OCI-LY7 (cell line): Measurements from ENCODE around the gene CBX2. TPM values are rescaled to one million over a fixed set of nuclear protein-coding genes. Genes with fewer than 3 reads are reported as not detected.

Source experiments
- BruUV-seq: library from RNA; stranded (reverse); fragments of 400-500 nt; replicated peaks from 2 replicates; lab custom pipeline; 2021; lab: Mats Ljungman, UMichigan
- CTCF ChIA-PET: fragments of 300-600 bp; sonication (Branson Sonifier 250); formaldehyde crosslinking; loops from one replicate; lab custom pipeline; 2022; ENCODE audit warnings: antibody characterized with exemption; ENCODE audit not compliant: unreplicated experiment; lab: Charles Lee
- POLR2A ChIA-PET: fragments of 300-600 bp; sonication (Branson Sonifier 250); formaldehyde crosslinking; loops from one replicate; lab custom pipeline; 2022; ENCODE audit warnings: antibody characterized with exemption; lab: Charles Lee
- DNase-seq: peaks from one replicate; pipeline ENCODE4 v3.0.0-alpha.2; 2015; ENCODE audit warnings: low spot score
- H2AFZ ChIP-seq: fragments of 200-600 bp; sonication (generic), shearing (Covaris generic); 2 replicates; pipeline ENCODE4 v1.6.1; 2014; ENCODE audit warnings: mild to moderate bottlenecking, antibody characterized with exemption, low read length, moderate library complexity
- H3K27ac ChIP-seq: fragments of 200-600 bp; sonication (generic); 2 replicates; pipeline ENCODE4 v1.5.1; 2014; ENCODE audit warnings: mixed run types, low read depth, mild to moderate bottlenecking, moderate library complexity, low read length, inconsistent platforms; ENCODE audit not compliant: poor library complexity, severe bottlenecking
- H3K36me3 ChIP-seq: fragments of 200-600 bp; sonication (generic); 2 replicates; pipeline ENCODE4 v1.6.1; 2014; ENCODE audit warnings: mild to moderate bottlenecking, antibody characterized with exemption, low read length, moderate library complexity, mixed read lengths; ENCODE audit not compliant: insufficient read depth
- H3K4me1 ChIP-seq: fragments of 200-600 bp; sonication (generic); 2 replicates; pipeline ENCODE4 v1.5.1; 2014; ENCODE audit warnings: mild to moderate bottlenecking, low read length; ENCODE audit not compliant: insufficient read depth, poor library complexity, severe bottlenecking
- H3K4me2 ChIP-seq: fragments of 200-600 bp; sonication (generic); 2 replicates; pipeline ENCODE4 v1.6.1; 2014; ENCODE audit warnings: mild to moderate bottlenecking, low read length
- H3K4me3 ChIP-seq: fragments of 200-600 bp; sonication (generic); 2 replicates; pipeline ENCODE4 v1.5.1; 2014; ENCODE audit warnings: mild to moderate bottlenecking, low read depth, low read length; ENCODE audit not compliant: poor library complexity, severe bottlenecking
- H3K79me2 ChIP-seq: fragments of 200-600 bp; sonication (generic); 2 replicates; pipeline ENCODE4 v1.6.1; 2016; ENCODE audit warnings: low read depth, mild to moderate bottlenecking, low read length, moderate library complexity, mixed read lengths; ENCODE audit not compliant: insufficient read depth
- H3K9me2 ChIP-seq: fragments of 200-600 bp; sonication (generic); 2 replicates; pipeline ENCODE4 v1.6.1; 2016; ENCODE audit warnings: mild to moderate bottlenecking, low read length, mixed read lengths; ENCODE audit not compliant: insufficient read depth
- H3K9me3 ChIP-seq: fragments of 200-600 bp; sonication (generic); 2 replicates; pipeline ENCODE4 v1.6.1; 2014; ENCODE audit warnings: mild to moderate bottlenecking, mixed run types, low read length, mixed read lengths
- H4K20me1 ChIP-seq: fragments of 200-600 bp; sonication (generic); 2 replicates; pipeline ENCODE4 v1.6.1; 2014; ENCODE audit warnings: mild to moderate bottlenecking, antibody characterized with exemption, low read length, moderate library complexity, mixed read lengths; ENCODE audit not compliant: insufficient read depth
- EZH2phosphoT487 ChIP-seq: fragments of 200-600 bp; sonication (generic); IDR thresholded peaks from 2 replicates; pipeline ENCODE4 v1.6.1; 2018; ENCODE audit warnings: low read depth, borderline replicate concordance, mild to moderate bottlenecking, mixed run types, antibody characterized with exemption, low read length, moderate library complexity, mixed read lengths
- intact Hi-C: fragments of 100-400 bp; cut with micrococcal nuclease; formaldehyde crosslinking; loops from one replicate; pipeline ENCODE4 v1.10.0; 2022; ENCODE audit not compliant: unreplicated experiment
- total RNA-seq, 2 experiments: library from RNA; depleted of rRNA in 1 of 2; stranded (reverse); fragments of >200 nt in 1 of 2; shearing (Covaris generic) in 1 of 2; gene quantifications; 2 replicates each; pipeline ENCODE4 v1.2.3, GENCODE V29; 2014 to 2022
- TF ChIP-seq, protein P1 (sequence below): fragments of 200-600 bp; sonication (generic); conservative IDR thresholded peaks from 2 replicates; pipeline ENCODE4 v1.5.1; 2014; ENCODE audit warnings: mild to moderate bottlenecking, antibody characterized with exemption, low read length, moderate library complexity, mixed read lengths

CBX2 gene
- total RNA-seq, 2 experiments from 2014 or later: 27.9 to 29.9 TPM

GRCh38 chr17:79774561-79774975 lies 3.4 kb upstream of the CBX2 start:
- peaks cover 19% of the 10 kb centered on the region for H3K4me1 ChIP-seq
- H3K4me2 ChIP-seq: no peak overlapping the region
- H3K9me3 ChIP-seq: no peaks in the 10 kb centered on the region
- no peak overlapping the region for H3K27ac ChIP-seq
- peaks cover 7% of the 10 kb centered on the region; the same call in 1 of the 2 replicates for H4K20me1 ChIP-seq
- no TSS peak for BruUV-seq
- no peaks in the 10 kb centered on the region for H3K9me2 ChIP-seq
- intact Hi-C loops: no loop called here
- H3K4me3 ChIP-seq: no peak overlapping the region
- no peak overlapping the region for H2AFZ ChIP-seq
- ChIA-PET CTCF (no interaction called here), POLR2A (no interaction called here)
- TF ChIP-seq, protein P1, sequence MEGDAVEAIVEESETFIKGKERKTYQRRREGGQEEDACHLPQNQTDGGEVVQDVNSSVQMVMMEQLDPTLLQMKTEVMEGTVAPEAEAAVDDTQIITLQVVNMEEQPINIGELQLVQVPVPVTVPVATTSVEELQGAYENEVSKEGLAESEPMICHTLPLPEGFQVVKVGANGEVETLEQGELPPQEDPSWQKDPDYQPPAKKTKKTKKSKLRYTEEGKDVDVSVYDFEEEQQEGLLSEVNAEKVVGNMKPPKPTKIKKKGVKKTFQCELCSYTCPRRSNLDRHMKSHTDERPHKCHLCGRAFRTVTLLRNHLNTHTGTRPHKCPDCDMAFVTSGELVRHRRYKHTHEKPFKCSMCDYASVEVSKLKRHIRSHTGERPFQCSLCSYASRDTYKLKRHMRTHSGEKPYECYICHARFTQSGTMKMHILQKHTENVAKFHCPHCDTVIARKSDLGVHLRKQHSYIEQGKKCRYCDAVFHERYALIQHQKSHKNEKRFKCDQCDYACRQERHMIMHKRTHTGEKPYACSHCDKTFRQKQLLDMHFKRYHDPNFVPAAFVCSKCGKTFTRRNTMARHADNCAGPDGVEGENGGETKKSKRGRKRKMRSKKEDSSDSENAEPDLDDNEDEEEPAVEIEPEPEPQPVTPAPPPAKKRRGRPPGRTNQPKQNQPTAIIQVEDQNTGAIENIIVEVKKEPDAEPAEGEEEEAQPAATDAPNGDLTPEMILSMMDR: no peak
- no peak for TF ChIP-seq EZH2phosphoT487
- H3K79me2 ChIP-seq: no peaks in the 10 kb centered on the region
- DNase-seq: no peak
- peaks cover under 1% of the 10 kb centered on the region; the same call in 1 of the 2 replicates for H3K36me3 ChIP-seq

DNA sequence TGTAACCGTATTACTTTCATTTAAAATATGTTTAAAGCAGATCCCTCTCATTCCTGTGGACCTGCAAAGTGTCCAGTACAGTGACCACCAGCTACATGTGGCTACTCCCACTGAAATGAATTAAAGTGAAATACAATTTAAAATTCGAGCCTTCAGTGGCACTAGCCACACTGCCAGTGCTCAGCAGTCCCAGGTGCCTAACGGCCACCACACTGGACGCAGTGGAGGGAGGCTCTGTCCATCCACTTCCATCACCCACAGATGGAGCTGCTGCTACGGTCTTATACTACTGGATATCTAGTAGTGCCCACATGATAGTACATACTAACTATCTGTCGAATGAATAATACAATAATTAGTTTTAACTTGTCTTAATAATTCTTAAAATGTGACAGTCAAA lies 2.3 kb upstream of the CBX2 start:
- Histone ChIP-seq H3K4me1 (peaks cover 22% of the 10 kb centered on the region), H3K36me3 (peaks cover 8% of the 10 kb centered on the region), H4K20me1 (peaks cover 10% of the 10 kb centered on the region; the same call in 1 of the 2 replicates), H3K4me3 (no peak overlapping the region), H3K27ac (no peak overlapping the region), H3K79me2 (no peaks in the 10 kb centered on the region), H3K4me2 (no peak overlapping the region), H3K9me3 (no peaks in the 10 kb centered on the region), H3K9me2 (no peaks in the 10 kb centered on the region), H2AFZ (no peak overlapping the region)
- CTCF ChIA-PET: no interaction called here
- POLR2A ChIA-PET: interaction anchor here (0.6 kb wide), 1 partner anchor 27 kb away, joined by 4 read pairs; no protein-coding TSS in a partner anchor
- BruUV-seq: no TSS peak
- intact Hi-C loops: loop anchor here (5.0 kb wide), 1 partner anchor 33 kb away; no protein-coding TSS in a partner anchor
- TF ChIP-seq EZH2phosphoT487: no peak
- TF ChIP-seq, protein P1: no peak
- no peak for DNase-seq

DNA sequence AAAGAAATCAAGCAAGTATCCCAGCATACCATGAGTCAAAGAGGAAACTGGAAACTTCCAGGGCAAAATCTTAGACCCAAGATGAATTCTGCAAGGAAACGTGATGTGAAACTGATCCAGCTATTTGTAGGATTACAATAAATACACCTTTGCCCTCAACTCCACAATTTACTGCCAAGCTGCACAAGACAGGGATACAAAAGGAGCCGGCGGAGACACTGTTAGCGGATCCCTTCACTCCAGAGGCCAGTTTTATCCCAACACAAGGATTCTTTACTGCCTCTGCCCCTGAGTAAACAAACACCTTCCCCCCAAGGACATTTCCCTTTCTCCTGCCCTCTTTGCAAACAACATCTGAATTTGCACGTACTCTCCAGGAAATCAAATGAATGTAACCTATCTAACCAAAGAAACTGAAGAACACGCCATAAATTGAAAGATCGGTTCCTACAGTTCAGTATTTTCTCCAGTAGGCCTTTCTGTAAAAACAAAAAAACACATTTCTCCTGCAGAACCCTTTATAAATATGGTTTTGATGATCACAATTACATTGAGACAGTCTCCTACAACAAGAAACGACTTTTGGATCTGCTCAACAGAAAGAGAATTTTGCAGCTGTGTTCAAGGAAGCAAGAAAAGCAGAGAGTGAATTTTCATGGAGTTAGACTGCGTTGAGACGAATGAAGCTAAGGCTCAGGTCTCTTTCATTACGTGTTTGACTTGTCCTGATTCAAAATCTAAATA lies 1.4 kb upstream of the CBX2 start:
- POLR2A ChIA-PET: interaction anchor here (0.7 kb wide), 1 partner anchor 19 kb away, joined by 3 read pairs; no protein-coding TSS in a partner anchor
- Histone ChIP-seq H3K4me2 (peak overlapping the region; percentile 81), H3K27ac (no peak overlapping the region), H3K36me3 (peaks cover 10% of the 10 kb centered on the region), H3K4me1 (peaks cover 30% of the 10 kb centered on the region), H3K4me3 (peak overlapping the region; percentile 64), H4K20me1 (peaks cover 10% of the 10 kb centered on the region; the same call in 1 of the 2 replicates), H3K79me2 (no peaks in the 10 kb centered on the region), H2AFZ (no peak overlapping the region; the same call in 1 of the 2 replicates), H3K9me3 (no peaks in the 10 kb centered on the region), H3K9me2 (no peaks in the 10 kb centered on the region)
- no peak for DNase-seq
- CTCF ChIA-PET: no interaction called here
- TF ChIP-seq EZH2phosphoT487: no peak
- TF ChIP-seq, protein P1: no peak
- intact Hi-C loops: loop anchor here (5.0 kb wide), 1 partner anchor 34 kb away; no protein-coding TSS in a partner anchor
- BruUV-seq: no TSS peak
